ENCODE data around the gene DOHH. TPM values are rescaled to one million over a fixed set of nuclear protein-coding genes. Genes with fewer than 3 reads are reported as not detected.

Gene DOHH
- total RNA-seq, 1 donor from 2014 or later: 12.2 TPM

- Histone ChIP-seq H3K27ac (no peak overlapping the region), H3K4me3 (no peak overlapping the region), H3K27me3 (no peaks in the 10 kb centered on the region), H3K9me3 (no peaks in the 10 kb centered on the region), H3K4me1 (no peaks in the 10 kb centered on the region), H3K36me3 (peaks cover 10% of the 10 kb centered on the region)
- ATAC-seq (no peak), DNase-seq (no peak)
- TF ChIP-seq CTCF (IDR thresholded peaks at IDR 0.05): no peak
- intact Hi-C loops (cut with DNase I): no loop called here
These were observed 14.5 kb upstream of the DOHH start for GRCh38 chr19:3514930-3515329.

GRCh38 chr19:3513229-3514140 is 13.0 kb upstream of the DOHH start:
- Histone ChIP-seq H3K4me1 (no peaks in the 10 kb centered on the region), H3K27ac (no peak overlapping the region), H3K9me3 (no peaks in the 10 kb centered on the region), H3K4me3 (no peak overlapping the region), H3K27me3 (no peaks in the 10 kb centered on the region), H3K36me3 (no peaks in the 10 kb centered on the region)
- DNase-seq (no peak), ATAC-seq (no peak)
- intact Hi-C loops (cut with DNase I): no loop called here
- TF ChIP-seq CTCF (IDR thresholded peaks at IDR 0.05): no peak

GRCh38 chr19:3512562-3513228 is 12.2 kb upstream of the DOHH start:
- intact Hi-C loops (cut with DNase I): no loop called here
- no peak for TF ChIP-seq CTCF (IDR thresholded peaks at IDR 0.05)
- Histone ChIP-seq H3K27ac (no peak overlapping the region), H3K36me3 (no peaks in the 10 kb centered on the region), H3K27me3 (no peaks in the 10 kb centered on the region), H3K4me1 (peaks cover 5% of the 10 kb centered on the region), H3K9me3 (no peaks in the 10 kb centered on the region), H3K4me3 (no peak overlapping the region)
- DNase-seq (no peak), ATAC-seq (no peak)

GRCh38 chr19:3511506-3512251 is 11.2 kb upstream of the DOHH start:
- no peaks in the 10 kb centered on the region for H3K9me3 ChIP-seq
- H3K4me1 ChIP-seq: peaks cover 8% of the 10 kb centered on the region
- ATAC-seq: no peak
- intact Hi-C loops (cut with DNase I): no loop called here
- no peak for TF ChIP-seq CTCF (IDR thresholded peaks at IDR 0.05)
- no peaks in the 10 kb centered on the region for H3K36me3 ChIP-seq
- no peak for DNase-seq
- H3K27me3 ChIP-seq: no peaks in the 10 kb centered on the region
- no peak overlapping the region for H3K27ac ChIP-seq
- no peak overlapping the region for H3K4me3 ChIP-seq

GRCh38 chr19:3510727-3511126 is 10.3 kb upstream of the DOHH start:
- Histone ChIP-seq H3K4me1 (peaks cover 8% of the 10 kb centered on the region), H3K27me3 (no peaks in the 10 kb centered on the region), H3K27ac (no peak overlapping the region), H3K4me3 (no peak overlapping the region), H3K9me3 (no peaks in the 10 kb centered on the region), H3K36me3 (no peaks in the 10 kb centered on the region)
- TF ChIP-seq CTCF (IDR thresholded peaks at IDR 0.05): no peak
- intact Hi-C loops (cut with DNase I): no loop called here
- DNase-seq (no peak), ATAC-seq (no peak)

All from upper lobe of right lung (tissue), 1 donor.